ENCODE measurements around the gene PPP4R1.

PPP4R1 gene

DNA sequence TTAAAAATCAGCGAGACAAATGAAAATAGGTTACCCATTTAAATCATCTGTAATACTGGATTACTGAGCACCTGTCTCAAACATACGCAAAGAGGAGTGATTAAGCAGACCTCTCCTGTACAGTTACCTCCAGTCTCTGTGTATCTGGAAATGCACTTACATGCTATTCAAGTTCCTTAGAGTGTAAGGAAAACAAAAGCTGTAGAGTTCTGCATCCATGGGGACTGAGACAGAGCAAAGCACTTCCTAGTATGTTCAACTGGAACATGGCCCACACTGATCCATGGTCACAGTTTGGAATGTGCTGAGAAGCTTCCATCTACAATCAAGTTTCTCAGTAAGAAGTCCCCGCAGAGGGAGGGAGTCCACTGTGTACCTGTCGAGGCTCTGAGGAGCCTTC, 63.9 kb downstream of the PPP4R1 start:
- no peak overlapping the region for H3K4me3 ChIP-seq (ENCODE audit: low read depth, low read length)
- TF ChIP-seq, protein P1, sequence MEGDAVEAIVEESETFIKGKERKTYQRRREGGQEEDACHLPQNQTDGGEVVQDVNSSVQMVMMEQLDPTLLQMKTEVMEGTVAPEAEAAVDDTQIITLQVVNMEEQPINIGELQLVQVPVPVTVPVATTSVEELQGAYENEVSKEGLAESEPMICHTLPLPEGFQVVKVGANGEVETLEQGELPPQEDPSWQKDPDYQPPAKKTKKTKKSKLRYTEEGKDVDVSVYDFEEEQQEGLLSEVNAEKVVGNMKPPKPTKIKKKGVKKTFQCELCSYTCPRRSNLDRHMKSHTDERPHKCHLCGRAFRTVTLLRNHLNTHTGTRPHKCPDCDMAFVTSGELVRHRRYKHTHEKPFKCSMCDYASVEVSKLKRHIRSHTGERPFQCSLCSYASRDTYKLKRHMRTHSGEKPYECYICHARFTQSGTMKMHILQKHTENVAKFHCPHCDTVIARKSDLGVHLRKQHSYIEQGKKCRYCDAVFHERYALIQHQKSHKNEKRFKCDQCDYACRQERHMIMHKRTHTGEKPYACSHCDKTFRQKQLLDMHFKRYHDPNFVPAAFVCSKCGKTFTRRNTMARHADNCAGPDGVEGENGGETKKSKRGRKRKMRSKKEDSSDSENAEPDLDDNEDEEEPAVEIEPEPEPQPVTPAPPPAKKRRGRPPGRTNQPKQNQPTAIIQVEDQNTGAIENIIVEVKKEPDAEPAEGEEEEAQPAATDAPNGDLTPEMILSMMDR (IDR thresholded peaks at IDR 0.05; ENCODE audit: low read depth, low read length), result no peak

- no peak overlapping the region for H3K4me3 ChIP-seq (ENCODE audit: low read depth, low read length)
- TF ChIP-seq, protein P1 (IDR thresholded peaks at IDR 0.05; ENCODE audit: low read depth, low read length), result no peak
Measured at GRCh38 chr18:9549405-9549804, 65.0 kb downstream of the PPP4R1 start.

DNA sequence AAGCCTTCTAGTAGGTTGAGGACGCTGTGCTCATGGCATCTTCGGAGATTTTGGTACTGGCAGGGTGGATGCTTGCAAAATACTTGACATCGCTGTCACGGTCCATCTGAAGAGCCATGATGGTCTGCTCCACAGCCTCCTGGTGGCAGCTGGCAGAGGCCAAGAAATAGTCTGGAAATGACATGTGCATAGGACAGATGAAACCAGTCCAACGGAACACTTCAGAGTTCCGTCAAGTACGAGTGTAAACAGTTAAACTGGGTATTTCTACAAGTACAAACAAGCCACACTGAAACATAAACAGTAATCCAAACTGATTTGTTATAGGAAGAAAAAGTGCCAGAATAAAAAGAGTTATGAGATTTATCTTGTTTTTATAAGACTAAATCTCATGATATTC, 66.6 kb downstream of the PPP4R1 start:
- TF ChIP-seq, protein P1 (IDR thresholded peaks at IDR 0.05; ENCODE audit: low read depth, low read length), result no peak
- H3K4me3 ChIP-seq (ENCODE audit: low read depth, low read length), result no peak overlapping the region

GRCh38 chr18:9546468-9546867, 67.9 kb downstream of the PPP4R1 start:
- no peak overlapping the region for H3K4me3 ChIP-seq (ENCODE audit: low read depth, low read length)
- TF ChIP-seq, protein P1 (IDR thresholded peaks at IDR 0.05; ENCODE audit: low read depth, low read length), result no peak

GRCh38 chr18:9545029-9545428, 69.3 kb downstream of the PPP4R1 start:
- TF ChIP-seq, protein P1 (IDR thresholded peaks at IDR 0.05; ENCODE audit: low read depth, low read length), result no peak
- H3K4me3 ChIP-seq (ENCODE audit: low read depth, low read length), result no peak overlapping the region

- H3K4me3 ChIP-seq (ENCODE audit: low read depth, low read length), result no peak overlapping the region
- TF ChIP-seq, protein P1 (IDR thresholded peaks at IDR 0.05; ENCODE audit: low read depth, low read length), result no peak
Measured at GRCh38 chr18:9542924-9543323, 71.4 kb downstream of the PPP4R1 start.

- TF ChIP-seq, protein P1 (IDR thresholded peaks at IDR 0.05; ENCODE audit: low read depth, low read length), result no peak
- no peak overlapping the region for H3K4me3 ChIP-seq (ENCODE audit: low read depth, low read length)
Measured at GRCh38 chr18:9539938-9540337, 74.4 kb downstream of the PPP4R1 start.
